Left lobe of liver (tissue), 2 donors: ENCODE data around the gene CACHD1. TPM values are rescaled to one million over a fixed set of nuclear protein-coding genes. Genes with fewer than 3 reads are reported as not detected.
A peak's percentile ranks its signal among the peaks of the same experiment; 100 is the strongest.
"Not testable (repeated sequence)": the region's sequence is repeated elsewhere in the genome, so short reads cannot be mapped to it uniquely, and the experiment has no call there.

Experiments
- ATAC-seq: fragments of 200-7000 bp; cut with Tn5 transposase; one replicate; pipeline ENCODE4 v1.9.1; 2020; ENCODE audit warnings: mild to moderate bottlenecking, moderate library complexity
- DNase-seq: peaks from one replicate; pipeline ENCODE4 v3.0.0-alpha.2; 2020; ENCODE audit warnings: low spot score
- total RNA-seq: library from RNA; stranded (reverse); gene quantifications from one replicate; pipeline ENCODE4 v1.2.1, GENCODE V29; 2021
- donor health status: DM: no; HTN: no; CAD: no; lungs with moderate emphysema.
- donor health status: DM: no; HTN: yes; CAD: no.

Gene CACHD1
- total RNA-seq, 1 donor from 2014 or later: 1.0 TPM

DNA sequence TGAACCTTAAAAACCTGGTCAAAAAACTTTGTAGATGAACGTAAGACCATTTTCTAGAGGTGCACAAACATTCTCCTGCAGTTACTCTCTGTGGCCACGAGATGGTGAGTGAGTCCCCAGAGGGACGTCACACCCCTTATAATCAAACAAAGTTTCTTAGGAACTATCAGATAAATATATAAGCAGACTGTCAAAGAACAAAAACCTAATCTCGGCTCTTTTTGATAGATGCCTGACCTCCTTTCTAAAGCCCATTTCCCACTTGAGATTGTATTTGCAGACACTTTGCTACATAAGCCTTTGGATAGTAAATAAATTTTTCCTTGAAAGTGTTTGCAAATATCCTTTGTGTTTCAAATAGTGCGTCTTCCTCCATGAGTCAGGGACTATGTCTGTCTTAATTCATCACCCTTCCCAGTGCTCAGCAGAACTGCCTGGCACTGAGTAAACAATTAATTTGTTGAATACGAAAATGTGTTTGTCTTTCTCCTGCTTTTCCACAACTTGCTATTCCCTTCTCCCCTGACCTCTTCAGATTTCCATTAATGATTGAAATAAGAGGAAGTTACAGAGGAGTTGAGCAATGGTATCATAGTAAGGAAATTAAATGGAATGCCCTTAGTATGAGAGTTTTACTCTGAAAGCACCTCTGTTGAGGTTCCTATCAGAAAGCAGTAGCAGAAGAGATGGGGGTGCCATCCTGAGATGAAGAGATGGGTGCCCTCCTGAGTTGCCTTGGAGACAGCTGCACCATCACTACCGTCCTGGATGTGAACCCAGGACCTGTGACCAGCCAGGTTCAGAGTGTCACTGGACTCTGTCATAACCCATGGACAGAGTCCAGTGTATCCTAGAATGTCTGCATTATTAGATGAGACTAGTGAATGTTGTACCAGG, 217.1 kb downstream of the CACHD1 start:
- peak; percentile 91 for ATAC-seq
- no peak for DNase-seq

DNA sequence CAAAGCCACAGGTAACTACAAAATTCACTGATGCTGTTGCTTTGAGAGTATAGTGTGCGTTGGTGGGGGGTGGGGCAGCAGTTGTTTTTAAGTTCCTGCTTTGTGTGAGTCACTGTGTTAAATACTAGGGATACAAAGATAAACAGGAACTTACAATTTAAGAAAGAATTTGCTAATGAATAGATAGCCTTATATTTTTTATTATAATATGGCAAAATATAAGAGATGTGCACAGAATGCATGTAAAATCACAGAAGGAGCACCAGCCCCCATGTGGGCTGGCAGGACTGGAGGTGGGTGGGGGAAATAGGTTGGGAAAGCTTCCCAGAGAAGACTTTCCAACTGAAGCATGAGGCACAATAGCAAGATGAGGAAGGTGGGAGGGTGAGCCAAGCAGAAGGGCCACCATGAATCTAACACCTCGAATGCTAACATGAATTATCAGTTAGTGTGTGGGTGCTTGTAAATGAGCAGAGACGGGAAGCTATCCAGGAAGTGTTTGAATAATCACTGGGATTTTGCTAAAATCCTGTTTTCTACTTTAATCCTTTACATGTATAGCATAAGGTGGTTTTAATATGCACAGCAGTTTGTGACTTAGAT, 217.9 kb downstream of the CACHD1 start:
- DNase-seq: no peak
- no peak for ATAC-seq

DNA sequence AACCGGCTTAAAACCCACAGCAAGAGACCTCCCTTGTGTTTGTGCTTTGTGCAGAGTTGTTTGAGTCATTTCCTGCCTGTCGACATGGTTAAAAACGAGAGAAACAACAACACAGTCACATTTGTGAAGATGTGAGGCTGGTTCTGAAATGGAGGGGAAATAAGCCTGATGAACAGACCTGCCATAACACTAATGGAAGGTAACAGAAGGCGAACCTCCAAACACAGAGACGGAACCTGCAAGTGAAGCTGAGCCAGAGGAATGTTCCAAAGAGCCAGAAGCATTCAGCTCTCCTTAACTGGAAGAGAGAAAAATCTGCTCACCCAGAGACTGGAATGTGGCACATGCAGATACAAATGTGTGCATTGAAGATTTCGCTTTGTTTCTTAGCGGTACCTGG, 221.7 kb downstream of the CACHD1 start:
- ATAC-seq (no peak), DNase-seq (no peak)

DNA sequence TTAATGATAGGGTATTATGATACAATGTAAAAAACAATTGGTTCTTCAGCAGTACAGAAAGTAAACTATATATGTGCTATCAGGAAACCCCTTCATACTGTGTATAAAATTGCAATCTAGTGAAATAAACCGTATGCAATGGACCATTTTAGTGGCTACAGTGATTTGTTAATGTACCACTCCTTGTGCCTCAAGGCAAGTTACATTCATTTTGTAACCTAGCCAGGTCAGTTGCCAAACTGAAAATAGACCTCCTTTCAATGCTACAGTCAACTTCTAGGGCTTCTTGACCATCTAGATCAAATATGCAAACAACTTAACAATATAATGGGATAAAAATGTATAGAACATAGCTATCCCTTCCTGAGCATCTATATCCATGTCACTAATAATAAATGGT, 223.0 kb downstream of the CACHD1 start:
- ATAC-seq: no peak

DNA sequence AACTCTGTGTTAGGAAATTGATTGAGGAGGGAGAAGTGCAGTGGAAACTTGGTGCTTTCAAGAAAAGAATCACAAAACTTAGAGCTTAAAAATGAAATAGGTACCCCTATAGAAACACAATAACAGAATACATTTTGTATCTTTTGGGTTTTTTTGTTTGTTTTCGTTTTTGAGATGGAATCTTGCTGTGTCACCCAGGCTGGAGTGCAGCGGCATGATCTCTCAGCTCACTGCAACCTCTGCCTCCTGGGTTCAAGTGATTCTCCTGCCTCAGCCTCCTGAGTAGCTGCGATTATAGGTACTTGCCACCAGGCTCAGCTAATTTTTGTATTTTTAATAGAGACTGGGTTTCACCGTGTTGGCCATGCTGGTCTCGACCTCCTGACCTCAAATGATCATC, 223.5 kb downstream of the CACHD1 start:
- DNase-seq: no peak
- no peak for ATAC-seq

More for the DNA sequence above, 223.0 kb downstream of the CACHD1 start:
- DNase-seq: no peak

DNA sequence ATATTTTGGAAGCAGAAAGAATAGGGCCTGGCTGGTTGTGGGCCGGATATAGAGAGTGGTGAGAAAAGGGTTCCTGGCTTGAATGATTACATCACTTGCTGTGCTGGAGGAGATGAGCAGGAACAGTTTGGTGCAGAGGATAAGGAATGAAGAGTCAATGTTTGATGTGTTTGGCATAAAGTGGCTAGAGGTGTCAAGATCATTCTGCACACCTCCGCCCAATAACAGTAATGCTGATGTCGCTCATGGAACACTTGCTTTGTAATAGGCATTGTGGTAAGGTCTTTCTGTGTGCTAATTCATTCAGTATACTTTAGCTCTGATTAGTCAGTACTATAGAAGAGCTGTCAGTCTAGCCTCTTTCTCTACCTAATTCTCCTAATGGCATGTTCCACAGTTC, 226.9 kb downstream of the CACHD1 start:
- ATAC-seq (no peak), DNase-seq (no peak)

DNA sequence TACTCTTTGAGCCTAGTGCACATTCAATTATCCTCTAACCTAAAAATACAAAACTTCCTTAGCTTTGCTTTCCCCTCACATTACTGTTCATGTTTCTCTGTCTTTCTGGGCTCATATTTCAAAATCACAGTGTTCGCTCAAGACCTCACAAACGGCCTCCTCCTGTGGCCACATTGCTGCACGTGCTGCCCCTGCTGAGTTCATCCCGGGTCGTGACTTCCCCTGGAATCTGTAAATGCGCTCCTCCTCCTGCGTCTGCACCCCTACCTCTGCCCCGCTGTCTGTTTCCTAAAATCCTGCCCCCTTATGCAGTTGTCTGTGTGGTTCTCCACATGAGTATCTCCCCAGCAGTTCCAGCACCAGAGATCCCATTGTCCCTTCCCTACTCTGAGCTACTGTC, 229.4 kb downstream of the CACHD1 start:
- ATAC-seq (no peak), DNase-seq (no peak)

DNA sequence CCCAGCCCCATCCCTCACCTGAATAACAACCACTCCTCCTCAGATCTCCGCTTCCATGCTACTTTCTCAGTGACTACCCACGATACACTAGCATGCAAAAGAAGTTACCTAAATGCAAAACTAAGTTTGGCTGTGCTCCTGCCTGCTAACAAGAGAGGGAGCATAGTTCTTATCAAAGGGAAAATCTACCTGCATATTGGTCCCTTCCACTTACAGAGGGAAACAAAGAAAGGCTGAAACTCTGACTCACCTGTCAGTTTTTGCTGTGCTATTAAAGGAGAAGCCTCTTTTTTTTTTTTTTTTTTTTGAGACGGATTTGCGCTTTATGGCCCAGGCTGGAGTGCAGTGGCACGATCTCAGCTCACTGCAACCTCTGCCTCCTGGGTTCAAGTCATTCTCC, 231.1 kb downstream of the CACHD1 start:
- DNase-seq (no peak), ATAC-seq (no peak)

DNA sequence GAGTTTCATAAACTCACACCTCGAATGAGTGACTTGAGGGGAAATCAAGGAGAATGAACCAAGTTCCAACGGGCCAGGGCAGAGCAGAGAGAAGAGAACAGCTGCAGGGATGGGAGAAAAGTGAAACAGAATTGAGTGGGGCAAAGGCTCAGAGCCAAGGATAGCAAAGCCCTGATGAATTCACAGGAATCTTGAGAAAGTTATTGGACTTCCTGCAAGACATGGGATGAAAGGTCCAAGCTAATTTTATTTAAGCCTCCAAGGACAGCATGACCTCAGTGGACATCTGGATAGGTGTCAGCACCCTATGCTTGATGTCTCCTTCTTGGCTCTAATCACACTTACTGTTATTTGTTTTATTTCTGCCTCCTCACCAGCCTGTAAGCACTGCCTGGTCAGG, 232.0 kb downstream of the CACHD1 start:
- no peak for ATAC-seq
- DNase-seq: no peak

DNA sequence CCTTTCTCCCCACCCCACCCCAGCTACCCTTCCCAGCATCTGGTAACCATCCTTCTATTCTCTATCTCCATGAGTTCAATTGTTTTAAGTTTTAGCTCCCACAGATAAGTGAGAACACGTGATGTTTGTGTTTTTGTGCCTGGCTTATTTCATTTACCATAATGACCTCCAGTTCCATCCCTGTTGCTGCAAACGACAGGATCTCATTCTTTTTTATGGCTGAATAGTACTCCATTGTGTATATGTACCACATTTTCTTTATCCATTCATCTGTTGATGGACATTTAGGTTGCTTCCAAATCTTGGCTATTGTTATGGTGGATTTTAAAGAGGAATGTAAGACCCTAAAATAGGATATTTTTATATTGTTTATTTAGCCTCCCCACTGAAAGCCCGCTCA, 232.7 kb downstream of the CACHD1 start:
- DNase-seq, ATAC-seq: not testable (repeated sequence)

DNA sequence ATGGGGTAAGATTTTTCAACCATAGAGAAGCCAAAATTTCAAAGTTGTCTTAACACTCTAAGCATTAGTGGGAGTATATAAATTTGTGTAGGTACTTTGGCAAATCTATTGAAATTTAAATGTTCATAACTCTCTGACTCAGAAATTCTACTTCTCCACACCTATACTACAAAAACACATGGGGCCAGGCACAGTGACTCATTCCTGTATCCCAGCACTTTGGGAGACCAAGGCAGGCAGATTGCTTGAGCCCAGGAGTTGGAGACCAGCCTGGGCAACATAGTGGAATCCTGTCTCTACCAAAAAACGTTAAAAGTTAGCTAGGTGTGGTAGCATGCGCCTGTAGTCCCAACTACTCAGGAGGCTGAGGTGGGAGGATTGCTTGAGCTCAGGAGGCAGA, 233.7 kb downstream of the CACHD1 start:
- ATAC-seq (no peak), DNase-seq (no peak)

DNA sequence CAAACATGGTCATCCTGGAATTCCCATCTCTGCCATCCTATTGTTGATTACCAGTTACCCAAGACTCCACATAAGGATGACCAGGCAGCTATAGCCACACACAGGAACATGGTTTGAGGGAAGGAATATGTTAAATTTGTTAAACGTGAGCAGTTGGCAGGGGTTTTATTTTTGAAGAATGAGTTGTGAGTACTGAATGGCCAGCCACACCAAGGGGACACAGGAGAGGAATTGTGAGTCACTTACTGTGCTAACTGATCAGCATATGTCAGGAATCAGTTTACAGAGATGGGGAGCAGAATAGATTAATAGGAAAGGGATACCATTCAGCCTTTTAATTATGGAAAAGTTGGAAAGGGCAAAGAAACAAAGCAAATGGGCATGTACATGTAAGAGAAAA, 235.7 kb downstream of the CACHD1 start:
- ATAC-seq (no peak), DNase-seq (no peak)

DNA sequence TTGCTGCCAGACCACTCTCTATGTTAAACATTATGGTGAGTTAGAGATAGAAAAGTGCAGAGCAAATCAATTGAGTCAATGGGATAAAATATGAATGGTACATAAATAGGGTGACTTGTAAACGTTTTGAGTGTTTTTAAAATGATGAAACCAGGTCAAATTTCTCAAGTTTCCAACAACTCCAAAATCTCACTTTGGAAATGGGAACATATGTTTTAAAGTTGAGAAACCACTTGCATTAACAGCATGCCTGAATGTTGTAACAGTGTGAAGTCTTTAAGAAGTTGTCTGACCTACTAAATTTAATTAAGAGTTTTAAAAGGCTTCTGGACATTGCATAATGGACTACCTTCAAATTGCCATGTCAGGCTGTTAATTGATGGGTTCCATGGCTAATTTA, 241.3 kb downstream of the CACHD1 start:
- ATAC-seq (no peak), DNase-seq (no peak)

DNA sequence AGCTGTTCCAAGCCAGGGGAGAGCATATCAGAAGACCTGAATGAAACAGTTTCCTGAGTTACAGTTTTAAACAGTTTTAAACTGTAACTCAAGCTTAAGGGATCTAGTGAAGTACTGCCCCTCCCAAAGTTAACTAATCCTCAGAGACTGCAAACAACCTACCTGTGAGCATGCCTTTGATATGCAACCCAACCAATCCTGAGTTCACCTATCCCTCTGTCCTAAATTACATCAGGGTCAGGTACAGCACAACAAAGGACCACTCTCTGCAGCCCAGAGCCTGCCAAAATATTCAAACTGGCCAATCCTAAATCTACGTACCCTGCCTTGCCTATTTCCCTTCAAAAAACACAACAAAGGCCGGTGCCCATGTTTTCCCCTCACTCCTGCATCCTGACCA, 242.1 kb downstream of the CACHD1 start:
- DNase-seq (no peak), ATAC-seq (no peak)

DNA sequence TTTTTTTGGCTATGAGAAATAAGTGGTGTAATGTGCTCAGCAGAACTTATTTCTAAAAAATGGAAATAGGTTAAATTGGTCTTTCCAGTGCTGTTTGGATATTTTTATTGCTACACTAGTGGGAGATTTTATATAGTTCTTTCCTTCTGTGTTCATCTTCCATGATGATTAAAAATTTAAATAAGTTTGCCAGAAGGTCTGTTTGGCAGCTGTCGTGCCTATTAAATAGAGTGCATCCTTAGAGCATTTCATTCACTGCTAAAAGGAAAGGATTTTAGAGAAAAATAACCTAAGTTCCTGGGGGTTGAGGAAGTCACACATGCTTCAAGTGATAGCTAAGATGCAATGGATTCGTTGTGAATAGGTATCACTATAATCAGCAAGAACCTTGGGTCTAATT, 245.3 kb downstream of the CACHD1 start:
- ATAC-seq: no peak
- DNase-seq: no peak

DNA sequence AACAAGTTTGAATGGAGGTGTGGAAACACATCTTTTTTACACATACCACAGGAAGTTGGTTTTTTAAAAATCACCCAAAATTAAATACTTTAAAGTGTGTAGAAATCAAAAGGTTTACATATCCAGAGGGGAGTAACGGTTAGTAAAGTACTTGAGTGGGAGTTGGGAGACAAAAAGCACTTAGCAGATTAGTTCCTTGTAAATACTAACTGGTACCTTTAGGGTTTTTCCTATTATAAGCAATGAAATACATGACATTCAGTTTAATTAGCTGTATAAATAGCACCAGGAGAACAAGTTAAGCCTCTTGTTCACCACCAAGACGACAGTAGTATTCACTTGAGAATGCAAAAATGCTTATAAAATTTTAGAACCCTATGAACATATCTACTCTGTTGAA, 251.2 kb downstream of the CACHD1 start:
- DNase-seq (no peak), ATAC-seq (no peak)

DNA sequence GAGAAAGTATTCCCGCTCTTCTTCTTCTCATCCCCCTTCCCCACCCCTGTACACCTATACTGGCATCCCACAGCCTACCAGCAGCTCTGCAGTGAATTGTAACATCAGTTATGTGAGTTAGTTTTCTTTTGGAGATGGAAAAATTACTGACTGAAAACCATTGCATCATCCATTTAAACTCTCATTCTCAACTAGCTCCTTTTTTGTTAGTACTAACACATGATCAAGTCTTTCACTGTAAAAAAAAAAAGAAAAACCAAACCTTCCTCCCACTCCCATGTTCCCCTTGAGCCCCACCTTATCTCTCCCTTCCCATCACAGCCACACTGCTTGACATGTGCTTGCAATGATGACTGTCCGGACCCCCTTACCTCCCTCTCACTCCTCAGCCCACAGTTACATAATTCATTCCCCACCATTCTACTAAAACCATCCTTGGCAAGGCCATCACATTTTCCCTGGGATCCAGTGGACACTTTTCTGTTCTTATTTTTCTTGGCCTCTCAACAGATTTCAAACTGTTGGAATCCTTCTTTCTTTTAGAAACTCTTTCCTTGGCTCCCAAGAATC, 251.7 kb downstream of the CACHD1 start:
- DNase-seq (no peak), ATAC-seq (no peak)

DNA sequence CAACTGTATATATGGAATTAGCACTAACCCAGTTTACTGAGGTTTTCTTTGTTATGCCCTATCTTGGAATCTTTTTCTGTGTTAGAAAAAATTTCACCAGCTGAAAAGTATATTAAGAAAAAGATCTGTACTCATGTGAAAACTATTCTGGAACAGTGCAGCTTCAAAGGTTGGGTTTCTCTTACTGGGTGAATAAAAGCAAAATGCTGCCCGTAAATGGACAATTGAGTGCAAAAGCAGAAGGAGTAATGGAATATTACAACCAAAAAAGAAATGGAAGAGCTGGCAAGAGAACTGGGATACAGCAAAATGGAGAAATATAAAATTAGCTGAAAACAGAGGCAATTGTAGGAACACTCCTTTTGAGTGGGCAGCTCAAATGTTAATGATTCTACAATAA, 257.9 kb downstream of the CACHD1 start:
- ATAC-seq: no peak
- no peak for DNase-seq

DNA sequence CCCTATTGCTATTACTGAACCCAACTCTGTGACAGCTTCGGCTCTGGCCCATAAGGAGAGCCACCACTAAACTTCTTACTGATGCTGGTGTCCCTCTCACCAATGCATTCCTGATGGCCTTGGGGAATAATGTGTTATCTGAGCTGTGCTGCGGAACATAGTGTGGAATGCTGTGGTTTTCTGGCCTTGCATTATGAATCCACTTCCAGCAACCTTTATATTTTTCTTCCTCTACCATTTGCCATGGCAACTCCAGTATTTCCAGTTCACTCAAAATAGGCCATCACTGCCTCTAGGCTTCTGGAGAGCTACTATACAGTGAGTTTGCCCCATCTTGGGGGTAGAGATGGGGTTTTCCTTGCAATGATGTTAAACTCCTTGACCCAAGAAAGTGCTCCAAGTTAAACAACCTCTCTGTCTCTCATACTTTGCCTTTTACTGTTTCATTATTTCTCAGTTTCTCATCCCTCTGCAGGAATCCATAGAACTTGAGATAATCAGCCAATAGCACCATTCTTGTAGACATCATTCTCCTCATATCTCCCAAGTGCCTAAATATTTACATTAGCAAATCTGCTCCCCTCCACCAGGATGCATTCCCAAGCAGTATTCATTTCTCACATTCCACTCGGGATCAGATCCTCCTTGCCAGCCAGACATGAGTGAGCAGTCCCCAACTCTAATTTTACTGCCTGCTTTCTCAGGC, 263.8 kb downstream of the CACHD1 start:
- no peak for ATAC-seq
- no peak for DNase-seq

DNA sequence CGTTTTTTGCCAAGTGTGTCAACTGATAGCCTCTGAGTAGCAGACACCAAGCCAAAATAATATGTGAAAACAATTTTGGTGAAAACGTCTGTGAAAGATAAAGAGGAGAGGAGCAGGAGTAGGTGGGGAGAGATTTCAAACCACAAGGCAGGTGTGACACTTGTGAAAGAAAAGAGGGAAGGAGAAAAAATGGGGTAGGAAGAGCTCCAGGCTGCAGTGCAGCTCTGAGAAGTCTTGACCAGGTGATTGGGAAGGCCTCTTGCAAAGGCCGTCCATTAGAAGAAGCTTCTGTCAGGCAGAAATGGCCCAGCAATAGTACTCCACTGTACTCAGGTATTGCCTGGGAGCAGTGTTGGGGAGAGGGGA, 264.3 kb downstream of the CACHD1 start:
- ATAC-seq (no peak), DNase-seq (no peak)

DNA sequence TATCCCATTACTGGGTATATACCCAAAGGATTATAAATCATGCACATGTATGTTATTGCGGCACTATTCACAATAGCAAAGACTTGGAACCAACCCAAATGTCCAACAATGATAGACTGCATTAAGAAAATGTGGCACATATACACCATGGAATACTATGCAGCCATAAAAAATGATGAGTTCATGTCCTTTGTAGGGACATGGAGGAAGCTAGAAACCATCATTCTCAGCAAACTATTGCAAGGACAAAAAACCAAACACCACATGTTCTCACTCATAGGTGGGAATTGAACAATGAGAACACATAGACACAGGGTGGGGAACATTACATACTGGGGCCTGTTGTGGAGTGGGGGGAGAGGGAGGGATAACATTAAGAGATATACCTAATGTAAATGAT, 270.8 kb downstream of the CACHD1 start:
- ATAC-seq, DNase-seq: not testable (repeated sequence)
